Kidney epithelial cell (primary cell): ENCODE results near the gene SFXN3. TPM values are rescaled to one million over a fixed set of nuclear protein-coding genes. Genes with fewer than 3 reads are reported as not detected.

ENCODE experiments used
- DNase-seq: peaks from one replicate; pipeline ENCODE4 v3.0.0-alpha.2; 2010; ENCODE audit warnings: low read depth
- H3K27me3 ChIP-seq: 2 replicates; pipeline ENCODE4 v1.6.0; 2011; ENCODE audit warnings: low read length; ENCODE audit not compliant: control insufficient read depth, insufficient read depth
- H3K36me3 ChIP-seq: 2 replicates; pipeline ENCODE4 v1.5.1; 2011; ENCODE audit warnings: low read length; ENCODE audit not compliant: control insufficient read depth, insufficient read depth
- H3K4me3 ChIP-seq: 2 replicates; pipeline ENCODE4 v1.5.1; 2011; ENCODE audit warnings: low read depth, mild to moderate bottlenecking, control low read depth, low read length
- total RNA-seq: library from RNA; depleted of rRNA; stranded (reverse); fragments of >200 nt; gene quantifications from 2 replicates; pipeline ENCODE4 v1.2.3, GENCODE V29; 2015
- TF ChIP-seq, protein P1 (sequence below): IDR thresholded peaks from 2 replicates; pipeline ENCODE4 v1.5.1; 2011; ENCODE audit warnings: mild to moderate bottlenecking, moderate library complexity, low read length, control low read depth, inconsistent platforms; ENCODE audit not compliant: insufficient read depth, poor library complexity, severe bottlenecking

Gene SFXN3, protein sequence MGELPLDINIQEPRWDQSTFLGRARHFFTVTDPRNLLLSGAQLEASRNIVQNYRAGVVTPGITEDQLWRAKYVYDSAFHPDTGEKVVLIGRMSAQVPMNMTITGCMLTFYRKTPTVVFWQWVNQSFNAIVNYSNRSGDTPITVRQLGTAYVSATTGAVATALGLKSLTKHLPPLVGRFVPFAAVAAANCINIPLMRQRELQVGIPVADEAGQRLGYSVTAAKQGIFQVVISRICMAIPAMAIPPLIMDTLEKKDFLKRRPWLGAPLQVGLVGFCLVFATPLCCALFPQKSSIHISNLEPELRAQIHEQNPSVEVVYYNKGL
- total RNA-seq = 59.4 and 77.4 TPM in 2 replicates

DNA sequence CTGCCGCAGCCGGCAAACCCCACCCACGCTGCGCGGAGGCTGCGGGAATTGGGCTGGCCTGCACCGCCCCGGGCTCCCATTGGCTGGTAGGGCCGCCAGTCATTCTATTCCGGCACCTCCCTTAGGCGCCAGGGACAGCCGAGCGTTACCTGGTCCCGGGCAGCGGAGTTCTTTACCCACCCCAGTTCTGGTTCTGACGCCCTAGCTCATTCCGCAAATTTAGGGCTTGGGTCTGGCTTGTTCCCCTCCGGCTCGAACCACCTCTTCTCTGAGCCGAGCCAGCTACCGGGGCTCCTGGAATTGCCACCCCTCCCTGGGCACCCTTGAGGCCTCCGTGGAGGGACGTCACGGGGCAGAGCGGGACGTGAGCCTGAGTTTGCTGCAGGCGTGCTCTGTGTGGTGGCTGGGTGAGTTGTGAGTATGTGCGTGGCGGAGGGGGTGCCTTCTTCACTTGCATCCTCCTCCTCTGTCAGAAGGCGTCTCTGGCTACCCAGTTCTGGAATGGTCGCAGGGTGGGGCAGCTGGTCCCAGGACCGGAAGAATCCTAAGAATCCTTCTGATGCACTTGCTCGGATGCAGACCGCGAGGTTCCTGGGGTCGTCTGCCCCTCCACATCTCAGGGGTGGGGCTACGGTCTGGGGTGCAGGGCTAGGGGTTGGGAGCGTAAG, at the start of gene SFXN3, which contains the start of gene PDZD7:
TSS of gene SFXN3 (plus strand) at position 107 of the 668 bp plus-strand sequence. CDS start 3,461 bp downstream, outside the sequence.
TSS of gene PDZD7 (minus strand) at position 2 of the 668 bp plus-strand sequence. CDS start 910 bp downstream, outside the sequence.
- Histone ChIP-seq H3K4me3 (peak within 1 kb of the TSS; percentile 71), H3K36me3 (no peaks in the 10 kb centered on the region), H3K27me3 (no peaks in the 10 kb centered on the region)
- TF ChIP-seq, protein P1, sequence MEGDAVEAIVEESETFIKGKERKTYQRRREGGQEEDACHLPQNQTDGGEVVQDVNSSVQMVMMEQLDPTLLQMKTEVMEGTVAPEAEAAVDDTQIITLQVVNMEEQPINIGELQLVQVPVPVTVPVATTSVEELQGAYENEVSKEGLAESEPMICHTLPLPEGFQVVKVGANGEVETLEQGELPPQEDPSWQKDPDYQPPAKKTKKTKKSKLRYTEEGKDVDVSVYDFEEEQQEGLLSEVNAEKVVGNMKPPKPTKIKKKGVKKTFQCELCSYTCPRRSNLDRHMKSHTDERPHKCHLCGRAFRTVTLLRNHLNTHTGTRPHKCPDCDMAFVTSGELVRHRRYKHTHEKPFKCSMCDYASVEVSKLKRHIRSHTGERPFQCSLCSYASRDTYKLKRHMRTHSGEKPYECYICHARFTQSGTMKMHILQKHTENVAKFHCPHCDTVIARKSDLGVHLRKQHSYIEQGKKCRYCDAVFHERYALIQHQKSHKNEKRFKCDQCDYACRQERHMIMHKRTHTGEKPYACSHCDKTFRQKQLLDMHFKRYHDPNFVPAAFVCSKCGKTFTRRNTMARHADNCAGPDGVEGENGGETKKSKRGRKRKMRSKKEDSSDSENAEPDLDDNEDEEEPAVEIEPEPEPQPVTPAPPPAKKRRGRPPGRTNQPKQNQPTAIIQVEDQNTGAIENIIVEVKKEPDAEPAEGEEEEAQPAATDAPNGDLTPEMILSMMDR = no peak
- no peak for DNase-seq

DNA sequence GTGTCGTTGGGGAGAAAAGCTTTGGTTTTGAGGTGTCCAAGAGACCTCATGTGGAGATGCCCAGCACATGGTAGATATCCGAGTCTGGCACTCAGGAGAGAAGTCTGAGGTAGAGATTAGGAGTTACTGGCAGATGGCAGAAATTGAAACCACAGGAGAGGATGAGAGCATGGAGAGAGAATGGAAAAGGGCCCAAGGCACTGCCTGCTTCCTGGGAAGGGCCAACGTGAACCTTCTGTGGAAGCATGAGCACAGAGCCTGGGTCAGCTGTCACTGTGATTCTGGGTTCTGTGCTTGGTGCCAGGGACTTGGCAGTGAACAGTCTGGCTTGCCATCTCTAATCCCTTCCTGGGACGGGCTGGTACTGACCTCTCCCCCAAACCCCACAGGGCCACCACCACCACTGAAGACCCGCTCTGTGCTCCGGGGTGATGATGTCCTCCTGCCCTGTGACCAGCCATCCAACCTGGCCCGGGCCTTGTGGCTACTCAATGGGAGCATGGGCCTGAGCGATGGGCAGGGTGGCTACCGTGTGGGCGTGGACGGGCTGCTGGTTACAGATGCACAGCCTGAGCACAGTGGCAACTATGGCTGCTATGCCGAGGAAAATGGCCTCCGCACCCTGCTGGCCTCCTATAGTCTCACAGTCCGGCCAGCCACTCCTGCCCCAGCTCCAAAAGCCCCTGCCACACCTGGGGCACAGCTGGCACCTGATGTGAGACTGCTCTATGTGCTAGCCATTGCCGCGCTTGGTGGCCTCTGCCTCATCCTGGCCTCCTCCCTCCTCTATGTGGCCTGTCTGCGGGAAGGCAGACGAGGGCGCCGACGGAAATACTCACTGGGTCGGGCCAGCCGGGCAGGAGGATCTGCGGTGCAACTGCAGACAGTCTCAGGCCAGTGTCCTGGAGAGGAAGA, 47.9 kb upstream of the SFXN3 start:
- DNase-seq = no peak
- Histone ChIP-seq H3K4me3 (no peak overlapping the region), H3K36me3 (no peaks in the 10 kb centered on the region), H3K27me3 (no peaks in the 10 kb centered on the region)
- TF ChIP-seq, protein P1 = no peak

DNA sequence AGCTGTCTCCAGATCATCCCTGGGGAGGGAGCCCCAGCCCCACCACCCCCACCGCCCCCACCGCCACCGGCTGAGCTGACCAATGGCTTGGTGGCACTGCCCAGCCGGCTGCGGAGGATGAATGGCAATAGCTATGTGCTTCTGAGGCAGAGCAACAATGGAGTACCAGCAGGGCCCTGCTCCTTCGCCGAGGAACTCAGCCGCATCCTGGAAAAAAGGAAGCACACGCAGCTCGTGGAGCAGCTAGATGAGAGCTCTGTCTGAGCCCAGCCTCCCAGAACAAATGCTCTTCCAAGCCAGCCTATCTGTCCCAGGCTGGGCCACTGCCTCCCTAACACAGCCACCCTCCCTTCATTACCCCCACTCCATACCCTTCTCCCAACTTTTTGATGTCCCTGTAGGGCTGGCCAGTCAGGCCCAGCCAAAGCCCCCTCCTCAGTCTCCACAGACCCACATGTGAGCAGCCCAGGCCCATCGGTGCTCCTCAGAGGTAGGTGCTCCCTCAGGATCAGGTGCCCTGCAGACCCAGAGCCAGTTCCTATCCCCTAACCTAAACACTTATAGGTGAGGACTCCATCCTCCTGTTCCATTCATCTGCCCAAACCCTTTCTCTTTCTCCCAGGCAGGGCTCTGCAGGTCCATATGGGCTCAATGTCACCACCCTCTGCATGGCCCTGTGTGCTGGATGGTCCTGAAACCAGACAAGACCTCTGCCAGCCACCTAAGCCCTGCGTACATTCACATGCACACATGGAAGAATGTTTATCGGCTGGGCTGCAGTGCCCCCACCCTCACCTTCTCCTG, 47.0 kb upstream of the SFXN3 start:
- Histone ChIP-seq H3K4me3 (no peak overlapping the region), H3K36me3 (no peaks in the 10 kb centered on the region), H3K27me3 (no peaks in the 10 kb centered on the region)
- no peak for DNase-seq
- TF ChIP-seq, protein P1 = no peak

DNA sequence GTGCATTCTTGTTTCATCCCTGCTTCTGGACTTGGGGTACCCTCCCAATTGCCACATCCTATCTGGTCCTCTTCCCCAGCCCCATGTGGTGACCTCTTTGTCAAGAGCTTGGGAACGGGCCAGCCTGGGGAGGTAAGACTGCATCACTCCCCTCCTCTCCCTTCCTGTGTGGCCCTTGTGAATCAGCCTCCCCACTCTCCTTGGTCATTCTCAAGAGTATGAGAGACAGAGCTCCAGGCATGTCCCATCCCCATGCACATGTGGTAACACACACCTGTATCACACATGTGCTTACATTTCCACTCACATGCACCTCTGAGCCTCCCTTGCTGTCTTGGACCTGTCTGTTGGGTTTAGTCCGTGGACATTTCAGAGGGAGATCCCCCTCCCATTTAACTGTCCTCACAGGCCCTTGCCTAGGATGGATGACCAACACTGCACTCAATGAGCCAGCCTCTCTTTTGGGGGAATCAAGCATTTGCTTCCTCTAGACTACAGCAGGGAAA, 46.3 kb upstream of the SFXN3 start:
- H3K27me3 ChIP-seq = no peaks in the 10 kb centered on the region
- DNase-seq = no peak
- no peak overlapping the region for H3K4me3 ChIP-seq
- H3K36me3 ChIP-seq = peaks cover 1% of the 10 kb centered on the region
- TF ChIP-seq, protein P1 = no peak

DNA sequence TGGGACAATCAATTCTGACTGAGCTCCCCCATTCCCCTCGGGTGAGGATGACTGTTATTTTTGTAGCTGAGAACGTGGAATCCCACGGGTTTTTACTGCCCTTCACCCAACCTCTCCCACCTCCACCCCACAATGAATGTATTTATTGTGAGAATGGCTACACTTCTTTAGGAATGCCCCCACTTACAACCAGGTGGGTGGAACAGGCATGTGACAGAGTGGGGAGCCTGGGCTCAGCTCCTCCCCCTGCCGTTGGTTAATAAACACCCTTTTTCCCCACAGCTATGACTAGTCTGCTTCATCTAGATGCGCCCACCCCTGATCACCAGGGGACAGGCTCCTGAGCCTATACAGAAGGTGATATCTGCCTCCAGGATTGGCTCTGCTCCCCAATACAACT, 45.7 kb upstream of the SFXN3 start:
- no peaks in the 10 kb centered on the region for H3K27me3 ChIP-seq
- no peak for DNase-seq
- H3K4me3 ChIP-seq = no peak overlapping the region
- TF ChIP-seq, protein P1 = no peak
- peaks cover 2% of the 10 kb centered on the region for H3K36me3 ChIP-seq
